Tibial artery (tissue), 4 donors: ENCODE data around the gene CKAP5.
A peak's percentile ranks its signal among the peaks of the same experiment; 100 is the strongest.

ENCODE experiments used
- DNase-seq, 2 donors: peaks; one replicate each; pipeline ENCODE4 v3.0.0-alpha.2; 2019
- H3K27ac ChIP-seq, 2 donors: fragments of 200-600 bp; sonication (generic) in 1 of 2; 1 replicate in 1 of 2; 2 replicates in 1 of 2; pipeline ENCODE4 v1.5.1; 2018 to 2019; ENCODE audit warnings: mild to moderate bottlenecking in 1 of 2
- H3K27me3 ChIP-seq, 2 donors: fragments of 200-600 bp; sonication (generic) in 1 of 2; one replicate each; pipeline versions ENCODE4 v1.5.1 to v1.6.0; 2016 to 2019
- H3K36me3 ChIP-seq, 3 donors: fragments of 200-600 bp; sonication (generic) in 2 of 3; one replicate each; pipeline ENCODE4 v1.5.1; 2016 to 2019; ENCODE audit warnings: mild to moderate bottlenecking in 2 of 3
- H3K4me1 ChIP-seq, 4 donors: fragments of 200-600 bp; sonication (generic) in 2 of 4; 1 replicate in 3 of 4; 2 replicates in 1 of 4; pipeline ENCODE4 v1.5.1; 2016 to 2019
- H3K4me3 ChIP-seq, 2 donors: fragments of 200-600 bp; sonication (generic) in 1 of 2; 1 replicate in 1 of 2; 2 replicates in 1 of 2; pipeline ENCODE4 v1.5.1; 2018 to 2019; ENCODE audit warnings: mild to moderate bottlenecking in 2 of 2
- H3K9me3 ChIP-seq, 3 donors: fragments of 200-600 bp; sonication (generic) in 1 of 3; one replicate each; pipeline ENCODE4 v1.5.1; 2016 to 2019
- CTCF ChIP-seq, 2 experiments: fragments of 200-600 bp in 1 of 2; fragments of 450-650 bp in 1 of 2; IDR thresholded peaks; one replicate each; pipeline ENCODE4 v1.5.1; 2017 to 2019; ENCODE audit warnings: antibody characterized with exemption in 2 of 2, mild to moderate bottlenecking in 1 of 2, moderate library complexity in 1 of 2
- intact Hi-C: fragments of 100-400 bp; cut with DNase I; formaldehyde crosslinking; loops from one replicate; pipeline ENCODE4 v1.15.0; 2023; ENCODE audit warnings: low total_unique reads

CKAP5 gene

GRCh38 chr11:46693597-46694012 lies 152.5 kb downstream of the CKAP5 start:
- no peak for TF ChIP-seq CTCF (IDR thresholded peaks at IDR 0.05)
- Histone ChIP-seq H3K4me1 (peaks cover 13 to 59% (median 54%) of the 10 kb centered on the region in 4 donors), H3K9me3 (no peaks in the 10 kb centered on the region), H3K27me3 (no peaks in the 10 kb centered on the region), H3K27ac (peak overlapping the region; percentile 78 to 92), H3K4me3 (no peak overlapping the region), H3K36me3 (peaks cover 12 to 73% (median 69%) of the 10 kb centered on the region in 3 donors)
- DNase-seq, result peak in 1 of 2 donors; percentile 81
- intact Hi-C loops, result no loop called here
